HG02870 (cell line): ENCODE data around the gene TBC1D5.

Experiments used
- ATAC-seq: cut with Tn5 transposase; IDR thresholded peaks from one replicate; pipeline ENCODE4 v1.9.1; 2021; ENCODE audit warnings: mild to moderate bottlenecking, moderate library complexity; ENCODE audit not compliant: unreplicated experiment

TBC1D5 gene

DNA sequence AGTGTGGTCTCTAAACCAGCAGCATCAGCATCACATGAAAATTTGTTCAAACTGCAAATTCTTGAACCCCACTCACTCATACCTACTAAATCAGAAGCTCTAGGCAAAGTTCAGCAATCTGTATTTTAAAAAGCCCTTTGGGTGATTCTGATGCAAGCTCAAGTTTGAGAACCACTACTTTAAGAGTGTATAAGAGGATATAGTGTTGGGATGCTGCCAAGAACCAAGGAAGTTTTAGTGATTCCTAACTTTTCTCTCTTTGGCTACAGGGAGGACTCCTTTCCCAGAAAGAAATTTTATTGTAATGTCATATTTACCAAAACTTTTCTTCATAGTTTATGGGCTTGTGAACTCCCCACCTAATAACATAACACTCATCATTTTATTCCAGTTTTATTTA lies 422.2 kb downstream of the TBC1D5 start:
- ATAC-seq: no peak

DNA sequence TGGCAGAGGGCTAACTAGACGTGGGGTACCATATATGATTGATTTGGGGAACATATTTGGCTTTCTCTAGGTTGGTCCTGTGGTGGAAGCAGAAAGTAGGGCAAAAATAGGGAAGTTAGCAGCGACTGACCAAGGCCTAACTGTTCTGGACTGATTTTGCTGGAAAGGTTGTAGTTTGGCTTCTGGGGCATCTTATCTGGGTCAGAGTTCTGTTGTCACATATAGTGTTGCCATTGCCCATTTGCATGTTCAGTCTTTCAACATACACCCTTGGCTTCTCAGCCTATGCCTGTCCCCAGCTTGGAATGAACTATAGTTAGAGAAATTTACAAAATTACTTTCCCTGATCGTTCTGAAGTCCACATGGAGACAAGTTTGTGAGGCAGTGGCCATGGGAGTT lies 426.5 kb downstream of the TBC1D5 start:
- no peak for ATAC-seq

DNA sequence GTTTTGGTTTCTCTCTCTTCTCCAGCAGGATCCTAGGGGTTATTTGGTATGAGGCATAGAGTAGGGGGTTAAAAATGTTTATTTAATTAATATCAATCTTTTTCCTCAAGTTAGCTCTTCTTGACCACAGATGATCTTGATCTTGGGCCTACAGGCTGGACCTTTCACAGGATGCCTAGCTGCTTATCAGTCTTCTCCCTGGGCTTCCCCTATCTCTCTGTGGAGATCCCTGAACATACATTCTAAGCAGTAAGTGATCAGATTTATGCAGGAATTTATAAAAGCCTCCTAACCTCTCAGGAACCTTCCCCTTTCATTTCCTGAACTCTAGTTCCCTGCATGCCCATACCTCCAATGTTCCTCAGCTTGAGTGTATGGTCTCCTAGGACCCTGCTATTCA lies 428.3 kb downstream of the TBC1D5 start:
- no peak for ATAC-seq

DNA sequence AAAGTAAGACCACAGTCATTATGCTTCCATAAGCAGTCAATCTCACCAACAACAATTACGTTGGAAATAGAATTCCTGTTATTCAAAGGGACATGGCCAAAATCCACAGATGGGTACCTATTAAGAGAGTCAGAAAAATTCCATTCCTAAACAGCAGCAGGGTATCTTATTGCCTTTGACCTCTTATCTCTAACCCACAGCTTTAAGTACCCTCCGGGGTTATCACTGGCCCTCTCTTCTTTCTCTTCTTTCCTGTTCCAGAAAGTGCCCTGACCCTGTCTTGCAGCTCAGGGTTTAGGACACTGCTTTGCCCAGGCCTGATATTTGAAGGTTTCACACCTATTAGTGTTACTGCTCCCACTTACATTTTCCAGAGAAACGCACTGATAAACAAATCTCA lies 428.7 kb downstream of the TBC1D5 start:
- ATAC-seq: no peak

DNA sequence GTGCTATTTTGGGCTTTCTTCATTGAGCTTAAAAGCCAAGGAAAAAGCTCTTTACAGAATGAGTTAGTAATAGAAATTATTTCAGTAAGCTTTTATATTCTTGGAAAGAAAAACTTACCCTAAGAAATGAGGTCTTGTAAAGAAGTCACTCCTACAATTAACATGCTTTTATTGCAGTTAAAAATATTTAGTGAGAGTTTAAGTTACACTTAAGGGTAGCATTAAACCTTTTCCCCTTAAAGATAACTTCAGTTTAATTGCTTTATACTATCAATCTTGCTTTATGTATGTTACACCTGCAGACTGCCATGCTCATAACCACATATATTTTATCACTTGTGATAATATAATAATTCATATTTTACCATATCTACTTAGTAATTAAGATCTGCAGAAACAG lies 431.4 kb downstream of the TBC1D5 start:
- ATAC-seq: no peak

DNA sequence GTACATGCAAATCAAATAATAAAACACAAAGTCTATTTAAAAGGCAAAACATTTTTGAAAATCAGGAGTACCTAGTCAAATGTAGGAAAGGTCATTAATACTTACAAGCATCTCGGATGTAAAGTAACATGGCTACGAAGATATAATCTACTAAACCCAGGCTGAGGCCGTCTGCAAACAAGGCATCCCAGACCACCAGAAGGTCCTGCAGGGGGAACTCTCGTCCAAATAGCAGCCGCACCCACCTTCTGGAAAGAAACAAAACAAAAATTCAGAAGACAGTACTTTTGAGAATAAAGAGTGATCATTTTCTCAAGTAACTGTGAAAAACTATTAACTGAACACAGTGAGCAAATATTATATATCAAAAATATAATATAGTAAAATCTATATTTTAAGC lies 434.5 kb downstream of the TBC1D5 start:
- ATAC-seq: no peak

DNA sequence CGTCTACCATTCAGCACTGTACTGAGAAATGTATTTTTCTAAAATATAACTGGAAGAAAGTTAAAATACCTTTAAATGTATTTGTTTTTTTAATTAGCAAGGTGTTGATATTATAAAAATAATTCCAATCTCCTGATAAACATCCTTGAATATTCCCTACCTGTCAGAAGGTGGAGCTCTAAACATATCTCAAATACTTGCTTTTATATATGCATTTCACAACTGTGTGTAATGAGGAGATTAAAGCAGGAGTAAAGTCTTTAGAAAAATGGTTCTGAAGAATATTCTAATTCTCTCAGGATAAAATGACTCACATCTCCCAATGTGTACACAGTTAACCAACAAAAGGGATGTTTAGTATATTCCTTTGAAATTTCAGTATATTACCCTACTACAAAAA lies 434.9 kb downstream of the TBC1D5 start:
- no peak for ATAC-seq

DNA sequence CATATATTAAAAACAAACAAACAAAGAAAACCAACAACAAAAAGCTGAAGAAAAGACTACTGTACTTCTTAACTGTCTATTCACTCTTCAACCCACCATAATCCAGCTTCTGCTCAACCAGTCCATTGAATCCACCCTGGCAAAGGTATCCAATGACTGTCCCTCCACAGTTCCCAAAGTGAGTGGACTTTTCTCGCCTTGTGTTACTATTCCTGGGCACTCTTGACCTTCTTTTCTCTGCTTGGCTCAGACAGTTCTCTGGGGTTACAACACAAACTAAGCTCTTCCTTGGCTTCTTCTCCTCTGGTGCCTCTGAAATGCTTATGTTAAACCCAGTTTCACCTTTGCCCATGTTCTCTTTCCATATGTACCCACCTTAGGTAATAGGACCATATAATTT lies 437.5 kb downstream of the TBC1D5 start:
- ATAC-seq: no peak

DNA sequence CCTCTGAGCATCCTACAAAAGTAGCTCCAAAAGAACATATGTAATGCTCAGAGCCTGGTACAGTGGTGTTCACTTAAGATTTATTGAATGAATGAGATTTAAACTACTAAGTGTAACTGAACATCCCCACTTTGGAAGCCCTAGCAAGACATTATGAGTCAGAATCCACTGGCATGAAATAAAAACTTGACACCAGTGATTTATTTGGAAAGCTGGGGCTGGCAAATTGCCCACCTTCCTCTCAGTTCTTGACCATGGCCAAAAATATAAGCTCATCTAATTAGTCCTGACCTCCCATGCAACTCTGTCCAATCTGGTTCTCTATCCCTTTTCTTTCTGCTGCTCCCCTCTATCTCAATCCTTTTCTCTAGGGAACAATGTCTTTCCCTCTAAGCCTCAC lies 439.7 kb downstream of the TBC1D5 start:
- ATAC-seq: no peak

DNA sequence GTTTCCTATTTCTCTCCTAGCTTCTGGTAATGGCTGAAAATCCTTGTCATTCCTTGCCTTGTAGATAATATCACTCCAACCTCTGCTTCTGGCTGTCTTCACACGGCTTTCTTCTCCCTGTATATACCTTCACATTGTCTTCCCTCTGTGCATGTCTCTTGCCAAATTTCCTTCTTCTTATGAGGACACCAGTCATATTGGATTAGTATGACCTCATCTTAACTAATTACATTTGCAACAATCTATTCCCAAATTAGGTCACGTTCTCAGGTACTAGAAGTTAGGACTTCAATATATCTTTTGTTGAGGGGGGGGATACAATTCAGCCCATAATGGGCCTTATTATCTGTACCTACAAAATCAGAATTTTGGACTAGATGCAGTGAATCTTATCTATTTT lies 440.3 kb downstream of the TBC1D5 start:
- ATAC-seq: no peak

DNA sequence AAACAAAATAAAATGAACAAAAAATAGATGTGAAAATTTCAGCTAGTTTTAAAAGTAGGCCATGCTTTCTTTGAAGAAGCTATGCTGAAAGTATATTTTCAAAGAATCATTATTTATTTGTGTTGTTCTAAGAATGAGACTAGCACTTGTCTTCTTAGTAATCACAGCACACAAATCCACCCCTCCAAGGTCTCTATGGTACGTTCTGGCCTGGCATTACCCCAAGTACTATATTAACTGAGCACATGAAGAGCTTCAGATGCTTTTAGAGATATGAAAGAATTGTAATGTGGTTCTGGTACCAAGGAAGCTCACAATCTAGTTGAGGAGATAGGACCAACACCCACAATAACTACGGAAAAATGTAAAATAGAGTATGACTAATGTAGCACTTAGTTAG lies 441.2 kb downstream of the TBC1D5 start:
- no peak for ATAC-seq

DNA sequence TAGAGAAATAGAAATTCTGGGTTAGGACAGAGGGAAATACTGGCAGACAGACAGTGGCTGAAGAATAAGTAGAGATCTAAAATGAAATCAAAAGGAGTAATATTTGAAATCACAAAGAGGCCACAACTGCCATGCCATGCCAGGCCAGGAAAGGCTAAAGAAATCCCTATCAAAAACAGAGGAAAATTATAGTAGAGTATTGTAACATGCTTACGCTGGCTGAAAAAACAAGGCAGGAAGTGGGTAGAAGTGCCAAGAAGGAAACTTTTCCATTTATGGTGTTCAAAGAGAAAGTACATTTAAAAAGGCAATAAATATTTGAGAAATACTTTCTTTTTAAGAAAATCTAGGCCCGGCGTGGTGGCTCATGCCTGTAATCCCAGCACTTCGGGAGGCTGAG lies 442.0 kb downstream of the TBC1D5 start:
- no peak for ATAC-seq

DNA sequence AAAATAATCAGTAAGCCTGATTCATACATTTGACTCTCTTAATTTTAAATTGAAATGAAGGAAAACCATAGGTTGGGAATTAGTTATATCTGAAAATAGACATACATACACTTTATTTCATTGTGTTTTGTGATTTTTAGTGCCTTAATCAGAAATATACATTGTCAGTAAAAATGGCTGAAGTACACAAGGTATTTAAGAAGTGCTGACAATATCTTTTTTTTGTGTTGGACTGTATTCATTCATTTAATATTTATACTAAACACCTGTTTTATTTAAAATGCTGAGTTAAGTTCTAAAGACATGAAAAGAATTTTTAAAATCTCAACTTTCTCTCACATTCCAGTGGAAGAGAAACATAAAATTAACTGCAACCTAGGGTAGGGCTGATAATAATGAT lies 444.4 kb downstream of the TBC1D5 start:
- no peak for ATAC-seq

DNA sequence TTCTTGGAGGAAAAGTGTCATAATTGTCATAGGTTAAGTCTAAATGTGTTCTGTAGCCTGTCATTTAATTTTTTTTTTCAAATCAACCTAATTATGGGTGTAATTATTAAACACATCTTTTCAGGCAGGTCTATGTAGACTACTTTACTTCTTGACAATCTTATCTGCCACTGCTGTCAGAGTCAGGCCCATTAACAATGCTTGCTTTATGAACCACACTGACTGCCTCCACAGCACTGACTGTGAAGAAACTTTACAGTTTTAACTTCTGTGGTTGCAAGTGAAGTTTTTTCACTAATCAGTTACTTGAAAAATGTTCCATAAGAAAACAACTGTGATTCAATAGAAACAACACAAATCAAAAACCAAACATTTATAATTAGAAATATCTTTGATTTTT lies 449.9 kb downstream of the TBC1D5 start:
- no peak for ATAC-seq

DNA sequence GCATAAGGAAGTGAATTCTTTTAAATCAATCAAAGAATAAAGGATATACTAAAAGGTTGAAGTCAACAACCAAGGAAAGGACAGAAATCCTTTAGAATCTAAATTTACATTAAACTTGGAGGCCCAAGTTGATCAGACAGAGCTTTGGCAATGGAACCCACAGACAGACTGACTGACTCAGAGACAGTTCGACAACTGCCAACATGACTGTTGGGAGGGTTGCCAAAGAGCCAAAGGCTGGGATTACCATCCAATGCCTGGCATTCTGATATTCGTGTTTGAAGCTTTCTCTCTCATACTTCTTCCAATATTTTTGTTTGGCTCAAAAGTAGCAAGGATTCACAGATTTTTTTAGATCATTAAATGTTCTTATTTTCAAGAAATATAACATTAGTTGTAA lies 451.5 kb downstream of the TBC1D5 start:
- no peak for ATAC-seq

DNA sequence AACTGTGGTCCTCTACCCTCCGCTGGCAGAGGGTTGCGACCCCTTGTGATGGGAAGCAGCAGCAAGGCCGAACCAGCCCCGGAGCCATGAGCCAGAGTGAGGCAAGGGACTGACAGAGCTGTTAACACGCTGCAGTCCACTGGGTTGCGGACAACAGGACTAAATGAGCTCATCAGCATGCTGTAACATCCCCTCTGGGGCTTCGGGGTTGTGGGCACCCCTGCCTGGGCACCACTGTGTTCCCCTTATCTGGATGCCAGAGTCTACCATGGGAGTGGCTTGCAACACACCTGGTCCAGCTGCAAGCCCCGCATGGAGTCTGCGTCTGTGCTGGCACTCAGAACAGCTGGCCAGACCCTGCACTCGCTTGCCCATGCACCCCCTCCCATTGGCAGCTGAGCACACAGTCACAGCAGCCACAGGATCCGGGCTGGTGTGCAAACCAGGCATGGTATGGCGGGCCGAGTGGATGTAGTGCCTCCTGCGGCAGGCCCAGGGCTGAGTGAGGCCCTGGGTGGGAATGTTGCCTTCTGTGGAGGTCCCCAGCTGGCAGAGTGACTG lies 453.5 kb downstream of the TBC1D5 start:
- no peak for ATAC-seq

DNA sequence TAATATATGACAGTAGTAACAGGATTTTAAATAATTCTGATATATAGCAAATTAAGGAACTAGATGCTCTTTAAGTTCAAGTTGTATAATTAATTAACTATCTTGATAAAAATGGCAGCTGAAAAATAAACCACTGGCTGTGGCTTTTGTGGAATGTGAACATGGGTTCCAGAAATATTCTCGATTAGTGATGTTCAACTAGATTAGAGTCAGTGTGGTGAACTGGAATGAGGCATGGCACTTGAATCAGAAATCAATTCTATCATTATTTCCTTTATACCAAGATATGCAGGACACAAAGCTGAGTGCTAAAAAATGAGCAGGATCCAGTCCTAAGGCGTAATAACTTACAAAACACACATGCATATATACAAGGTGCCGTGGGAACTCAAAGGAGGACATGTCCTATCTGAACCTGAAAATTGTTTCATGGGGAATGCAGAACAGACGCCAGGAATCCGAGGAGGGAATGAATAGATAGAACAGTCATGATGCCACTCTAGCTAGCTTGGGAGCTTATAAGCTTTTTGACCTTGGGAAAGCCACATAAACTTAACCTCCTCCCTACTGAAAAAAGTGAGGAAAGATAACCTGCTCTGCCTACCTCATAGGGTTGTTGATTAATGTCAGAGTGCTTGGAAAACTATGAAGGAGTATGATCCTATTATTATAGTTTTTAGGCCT lies 455.3 kb downstream of the TBC1D5 start:
- ATAC-seq: no peak

DNA sequence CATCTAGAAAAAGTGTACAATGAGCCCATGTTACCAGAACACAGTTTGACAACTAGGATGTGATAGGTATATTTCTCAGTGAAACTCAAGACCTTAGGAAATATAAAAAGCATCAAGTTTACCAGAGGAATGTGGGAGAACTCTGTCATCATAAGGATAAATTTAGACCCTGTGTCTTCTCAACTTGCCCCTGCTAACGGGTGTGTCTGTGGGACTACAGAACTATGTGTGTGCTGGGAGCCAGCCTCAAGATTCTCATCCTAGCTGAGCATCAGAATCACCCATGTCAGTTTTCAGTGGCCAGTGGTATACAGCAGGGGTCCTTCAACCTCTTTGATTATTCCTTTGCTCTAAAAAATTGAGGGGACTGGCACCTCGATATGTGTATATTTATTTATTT lies 464.4 kb downstream of the TBC1D5 start:
- no peak for ATAC-seq

DNA sequence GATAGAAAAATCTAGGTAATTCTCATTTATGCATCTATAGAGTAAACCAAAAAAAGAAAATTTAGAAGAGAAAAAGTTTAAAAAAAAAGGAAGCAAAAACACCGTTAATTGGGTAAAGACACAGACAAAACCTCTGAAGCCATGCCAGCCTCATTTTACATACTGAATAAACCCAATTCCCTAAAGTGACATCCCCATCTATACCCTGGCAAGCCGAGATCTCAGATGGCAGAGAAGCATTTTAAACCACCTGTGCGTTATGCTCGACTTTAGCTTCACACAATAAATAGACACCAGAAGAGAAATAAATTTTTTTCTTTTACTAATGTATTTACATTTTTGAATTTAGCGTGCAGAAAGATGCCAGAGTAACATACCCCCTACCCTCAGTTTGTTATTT lies 475.6 kb downstream of the TBC1D5 start:
- no peak for ATAC-seq

DNA sequence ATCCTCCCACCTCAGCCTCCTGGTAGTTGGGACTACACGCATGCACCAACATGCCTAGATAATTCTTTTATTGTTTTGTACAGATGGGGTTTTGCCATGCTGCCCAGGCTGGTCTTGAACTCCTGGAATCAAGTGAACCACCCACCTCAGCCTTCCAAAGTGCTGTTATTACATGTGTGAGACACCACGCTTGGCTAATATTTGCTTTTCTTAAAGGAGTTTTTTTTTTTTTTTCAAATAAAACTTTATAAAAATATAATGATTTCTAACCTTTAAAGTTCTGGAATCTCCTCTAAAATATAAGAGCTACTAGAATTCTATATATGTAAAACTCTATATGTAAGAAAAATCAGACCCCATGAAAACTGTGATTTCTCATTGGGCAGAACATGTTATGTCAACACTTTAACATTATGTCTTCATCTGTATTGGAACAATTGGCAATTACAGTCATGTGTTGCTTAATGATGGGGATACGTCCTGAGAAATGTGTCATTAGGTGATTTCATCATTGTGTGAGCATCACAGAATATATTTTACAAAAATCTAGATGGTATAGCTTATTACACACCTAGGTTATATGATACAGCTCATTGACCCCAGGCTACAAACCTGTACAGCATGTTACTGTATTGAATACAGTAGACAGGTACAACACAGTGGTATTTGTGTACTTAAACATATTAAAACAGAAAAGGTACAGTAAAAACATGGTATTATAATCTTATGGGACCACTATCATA lies 480.6 kb downstream of the TBC1D5 start:
- no peak for ATAC-seq

DNA sequence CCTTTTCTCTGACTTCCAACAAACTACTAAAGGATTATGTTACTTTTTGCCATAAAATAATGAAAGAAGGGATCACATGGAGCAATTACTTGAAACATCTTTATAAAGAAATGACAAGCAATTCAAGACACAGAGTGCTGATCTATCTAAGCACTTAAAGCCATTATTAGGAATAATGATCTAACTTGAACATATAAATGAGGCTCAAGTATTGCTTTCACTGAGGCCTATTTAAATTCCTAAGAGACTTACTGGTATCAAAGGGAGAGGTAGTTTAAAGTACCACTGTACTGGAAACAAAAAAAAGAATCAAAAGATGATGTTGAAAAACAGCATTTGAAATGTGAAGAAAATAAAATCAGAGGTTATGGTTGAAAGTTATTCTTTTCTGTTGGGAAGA lies 482.2 kb downstream of the TBC1D5 start:
- ATAC-seq: no peak

DNA sequence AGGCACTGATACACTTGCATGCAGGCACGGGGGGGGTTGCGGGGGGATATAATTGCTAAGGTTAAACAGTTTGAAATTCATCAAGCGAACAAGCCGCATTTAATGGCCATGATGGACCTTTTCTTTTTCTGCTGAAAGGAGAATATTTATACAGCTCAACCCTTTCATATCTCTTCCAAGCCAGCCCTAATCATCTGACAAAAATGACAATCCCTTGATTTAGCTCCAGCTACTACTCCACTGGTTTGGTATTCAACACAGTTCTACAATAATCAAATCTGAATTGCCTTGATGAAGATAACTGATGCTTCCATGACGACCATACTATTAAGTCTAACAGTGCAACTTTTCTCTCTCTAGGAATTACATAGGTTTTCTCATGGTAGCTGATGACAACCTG lies 482.7 kb downstream of the TBC1D5 start:
- ATAC-seq: no peak
